Measurements from ENCODE around the gene PRKAR2B.
"Not testable (repeated sequence)": the region's sequence is repeated elsewhere in the genome, so short reads cannot be mapped to it uniquely, and the experiment has no call there.

Gene PRKAR2B

GRCh38 chr7:107049480-107049879 lies 5.0 kb downstream of the PRKAR2B start:
- no peak for DNase-seq

GRCh38 chr7:107049971-107050532 lies 5.5 kb downstream of the PRKAR2B start:
- no peak for DNase-seq

GRCh38 chr7:107051376-107051775 lies 6.9 kb downstream of the PRKAR2B start:
- no peak for DNase-seq

GRCh38 chr7:107054965-107055364 lies 10.5 kb downstream of the PRKAR2B start:
- not testable (repeated sequence) for DNase-seq

- not testable (repeated sequence) for DNase-seq
These were observed 11.6 kb downstream of the PRKAR2B start for GRCh38 chr7:107056058-107056457.

- no peak for DNase-seq
These were observed 12.4 kb downstream of the PRKAR2B start for GRCh38 chr7:107056728-107057473.

GRCh38 chr7:107057474-107057833 lies 12.9 kb downstream of the PRKAR2B start:
- DNase-seq, result no peak

- DNase-seq, result no peak
These were observed 15.0 kb downstream of the PRKAR2B start for GRCh38 chr7:107059468-107059867.

- DNase-seq, result no peak
These were observed 19.0 kb downstream of the PRKAR2B start for GRCh38 chr7:107063245-107064120.

- DNase-seq, result no peak
These were observed 19.8 kb downstream of the PRKAR2B start for GRCh38 chr7:107064255-107064654.

- no peak for DNase-seq
These were observed 21.4 kb downstream of the PRKAR2B start for GRCh38 chr7:107065929-107066247.

GRCh38 chr7:107068156-107068555 lies 23.7 kb downstream of the PRKAR2B start:
- no peak for DNase-seq

GRCh38 chr7:107069457-107069856 lies 25.0 kb downstream of the PRKAR2B start:
- DNase-seq, result no peak

GRCh38 chr7:107070710-107071109 lies 26.2 kb downstream of the PRKAR2B start:
- DNase-seq, result no peak

GRCh38 chr7:107071129-107071528 lies 26.6 kb downstream of the PRKAR2B start:
- no peak for DNase-seq

GRCh38 chr7:107072133-107072532 lies 27.6 kb downstream of the PRKAR2B start:
- DNase-seq, result no peak

GRCh38 chr7:107075863-107076574 lies 31.5 kb downstream of the PRKAR2B start:
- DNase-seq, result no peak

- no peak for DNase-seq
These were observed 32.5 kb downstream of the PRKAR2B start for GRCh38 chr7:107076781-107077698.

GRCh38 chr7:107077699-107078516 lies 33.4 kb downstream of the PRKAR2B start:
- DNase-seq, result no peak

GRCh38 chr7:107078517-107078966 lies 34.0 kb downstream of the PRKAR2B start:
- DNase-seq, result no peak
